Measurements from ENCODE around the gene PRR5L. TPM values are rescaled to one million over a fixed set of nuclear protein-coding genes. Genes with fewer than 3 reads are reported as not detected.

Gene PRR5L
- polyA plus RNA-seq, 3 donors = 3.5 to 16.0 (median 7.4) TPM

- Histone ChIP-seq H3K9ac (ENCODE audit: insufficient read depth, low read length, poor library complexity, severe bottlenecking) (no peak overlapping the region), H3K4me3 (replicated peaks in 1 of 3; ENCODE audit: low read depth in 2 of 3, low read length in 3 of 3) (no peak overlapping the region), H2AFZ (ENCODE audit: insufficient read depth, low read depth, low read length, poor library complexity, severe bottlenecking) (no peak overlapping the region), H4K20me1 (ENCODE audit: insufficient read depth, low read length) (no peaks in the 10 kb centered on the region), H3K27ac (ENCODE audit: low read depth in 1 of 2, low read length in 2 of 2) (no peak overlapping the region), H3K79me2 (ENCODE audit: insufficient read depth, low read length) (no peaks in the 10 kb centered on the region), H3K4me2 (replicated peaks; ENCODE audit: extremely low read depth, low read length, poor library complexity, severe bottlenecking) (no peak overlapping the region), H3K4me1 (ENCODE audit: control insufficient read depth in 1 of 2, insufficient read depth in 2 of 2, low read length in 2 of 2) (peaks cover 35 to 39% of the 10 kb centered on the region in 2 donors), H3K9me3 (replicated peaks in 1 of 2; ENCODE audit: control insufficient read depth in 1 of 2, insufficient read depth in 1 of 2, low read length in 2 of 2) (no peaks in the 10 kb centered on the region), H3K36me3 (replicated peaks in 1 of 2; ENCODE audit: control insufficient read depth in 1 of 2, insufficient read depth in 2 of 2, low read length in 2 of 2) (peaks cover 0 to 10% of the 10 kb centered on the region in 2 donors), H3K27me3 (ENCODE audit: control insufficient read depth in 2 of 2, insufficient read depth in 2 of 2, low read length in 2 of 2) (no peaks in the 10 kb centered on the region)
- whole genome bisulfite sequencing (ENCODE audit: insufficient coverage) = no CpG with 5 or more reads among the region's 1 CpG
- peak overlapping the region in 1 of 7 donors; percentile 2 for H3K27ac Mint-ChIP-seq
- H3K9me3 Mint-ChIP-seq = peaks cover 0 to 2% (median 0%) of the 10 kb centered on the region in 7 donors
- intact Hi-C loops (cut with micrococcal nuclease) = no loop called here
- peaks cover 49% of the 10 kb centered on the region for H3K4me1 Mint-ChIP-seq
- no peak overlapping the region for H3K4me3 Mint-ChIP-seq
- peaks cover 38 to 52% of the 10 kb centered on the region in 2 donors for H3K36me3 Mint-ChIP-seq
- peaks cover 3 to 13% (median 8%) of the 10 kb centered on the region in 3 donors for H3K27me3 Mint-ChIP-seq (ENCODE audit: low read depth in 3 of 3)
- no peak for DNase-seq
- no peak for TF ChIP-seq CTCF (IDR thresholded peaks at IDR 0.05)
Measured at GRCh38 chr11:36403661-36404060, 107.6 kb downstream of the PRR5L start.

- no peak for DNase-seq
- TF ChIP-seq CTCF (IDR thresholded peaks at IDR 0.05) = no peak
- peaks cover 46 to 51% of the 10 kb centered on the region in 2 donors for H3K4me1 ChIP-seq (ENCODE audit: control insufficient read depth in 1 of 2, insufficient read depth in 2 of 2, low read length in 2 of 2)
- no peaks in the 10 kb centered on the region for H3K79me2 ChIP-seq (ENCODE audit: insufficient read depth, low read length)
- H3K4me3 ChIP-seq (replicated peaks in 1 of 3; ENCODE audit: low read depth in 2 of 3, low read length in 3 of 3) = no peak overlapping the region
- no peaks in the 10 kb centered on the region for H4K20me1 ChIP-seq (ENCODE audit: insufficient read depth, low read length)
- no peaks in the 10 kb centered on the region for H3K9me3 ChIP-seq (replicated peaks in 1 of 2; ENCODE audit: control insufficient read depth in 1 of 2, insufficient read depth in 1 of 2, low read length in 2 of 2)
- Mint-ChIP-seq H3K4me3 (no peak overlapping the region), H3K27ac (no peak overlapping the region), H3K27me3 (ENCODE audit: low read depth in 3 of 3) (peaks cover 3 to 12% (median 8%) of the 10 kb centered on the region in 3 donors), H3K9me3 (peaks cover 0 to 1% (median 0%) of the 10 kb centered on the region in 7 donors), H3K4me1 (peaks cover 55% of the 10 kb centered on the region), H3K36me3 (peaks cover 40 to 50% of the 10 kb centered on the region in 2 donors)
- H3K36me3 ChIP-seq (replicated peaks in 1 of 2; ENCODE audit: control insufficient read depth in 1 of 2, insufficient read depth in 2 of 2, low read length in 2 of 2) = peaks cover 0 to 10% of the 10 kb centered on the region in 2 donors
- H3K27ac ChIP-seq (ENCODE audit: low read depth in 1 of 2, low read length in 2 of 2) = no peak overlapping the region
- intact Hi-C loops (cut with micrococcal nuclease) = loop anchor here in 1 of 2 donors (5.0 kb wide), 1 partner anchor 33 kb away; no protein-coding TSS in a partner anchor
- H3K4me2 ChIP-seq (replicated peaks; ENCODE audit: extremely low read depth, low read length, poor library complexity, severe bottlenecking) = no peak overlapping the region
- no CpG with 5 or more reads among the region's 3 CpGs for WGBS (ENCODE audit: insufficient coverage)
- H2AFZ ChIP-seq (ENCODE audit: insufficient read depth, low read depth, low read length, poor library complexity, severe bottlenecking) = no peak overlapping the region
- H3K27me3 ChIP-seq (ENCODE audit: control insufficient read depth in 2 of 2, insufficient read depth in 2 of 2, low read length in 2 of 2) = no peaks in the 10 kb centered on the region
- H3K9ac ChIP-seq (ENCODE audit: insufficient read depth, low read length, poor library complexity, severe bottlenecking) = no peak overlapping the region
Measured at GRCh38 chr11:36404831-36405230, 108.7 kb downstream of the PRR5L start.

Data from CD14-positive monocyte (primary cell).